CD14-positive monocyte (primary cell): ENCODE measurements around the gene OPRM1. TPM values are rescaled to one million over a fixed set of nuclear protein-coding genes. Genes with fewer than 3 reads are reported as not detected.

ENCODE experiments used
- DNase-seq, 3 donors: peaks; one replicate each; pipeline ENCODE4 v3.0.0-alpha.2; 2011 to 2022
- H2AFZ ChIP-seq: 2 replicates; pipeline ENCODE4 v1.6.0; 2012; ENCODE audit warnings: mild to moderate bottlenecking, low read depth, low read length, inconsistent platforms; ENCODE audit not compliant: insufficient read depth, poor library complexity, severe bottlenecking
- H3K27ac ChIP-seq, 2 donors: 1 replicate in 1 of 2; 2 replicates in 1 of 2; pipeline ENCODE4 v1.5.1; 2012 to 2013; ENCODE audit warnings: low read length in 2 of 2, control low read depth in 1 of 2, inconsistent platforms in 1 of 2, low read depth in 1 of 2, mild to moderate bottlenecking in 1 of 2
- H3K27me3 ChIP-seq, 2 donors: one replicate each; pipeline versions ENCODE4 v1.6.0 to v1.6.1; 2011 to 2013; ENCODE audit warnings: low read length in 2 of 2; ENCODE audit not compliant: control insufficient read depth in 2 of 2, insufficient read depth in 2 of 2
- H3K36me3 ChIP-seq, 2 donors: replicated peaks in 1 of 2; 1 replicate in 1 of 2; 2 replicates in 1 of 2; pipeline versions ENCODE4 v1.5.1 to v1.6.1; 2012 to 2013; ENCODE audit warnings: low read length in 2 of 2, control low read depth in 1 of 2, inconsistent platforms in 1 of 2, mild to moderate bottlenecking in 1 of 2; ENCODE audit not compliant: insufficient read depth in 2 of 2, control insufficient read depth in 1 of 2
- H3K4me1 ChIP-seq, 2 donors: 1 replicate in 1 of 2; 2 replicates in 1 of 2; pipeline versions ENCODE4 v1.5.1 to v1.6.1; 2012 to 2013; ENCODE audit warnings: low read length in 2 of 2, control low read depth in 1 of 2, inconsistent platforms in 1 of 2, mild to moderate bottlenecking in 1 of 2, moderate library complexity in 1 of 2; ENCODE audit not compliant: insufficient read depth in 2 of 2, control insufficient read depth in 1 of 2
- H3K4me2 ChIP-seq: replicated peaks from 2 replicates; pipeline ENCODE3; 2012; ENCODE audit warnings: low read length, moderate library complexity, mild to moderate bottlenecking; ENCODE audit not compliant: poor library complexity, severe bottlenecking; ENCODE audit errors: extremely low read depth
- H3K4me3 ChIP-seq, 3 experiments: fragments of 200-600 bp in 1 of 3; sonication (generic) in 1 of 3; replicated peaks in 1 of 3; 1 replicate in 2 of 3; 2 replicates in 1 of 3; pipeline ENCODE4 v1.5.1; 2011 to 2013; ENCODE audit warnings: low read length in 3 of 3, mild to moderate bottlenecking in 3 of 3, control low read depth in 2 of 3, low read depth in 2 of 3, inconsistent platforms in 1 of 3, moderate library complexity in 1 of 3
- H3K79me2 ChIP-seq: 2 replicates; pipeline ENCODE4 v1.6.0; 2012; ENCODE audit warnings: mild to moderate bottlenecking, control low read depth, inconsistent platforms, low read length, moderate library complexity; ENCODE audit not compliant: insufficient read depth
- H3K9ac ChIP-seq: 2 replicates; pipeline ENCODE4 v1.6.0; 2017; ENCODE audit warnings: low read length, mild to moderate bottlenecking; ENCODE audit not compliant: insufficient read depth, poor library complexity, severe bottlenecking
- H3K9me3 ChIP-seq, 2 donors: replicated peaks in 1 of 2; 1 replicate in 1 of 2; 2 replicates in 1 of 2; pipeline versions ENCODE4 v1.5.1 to v1.6.1; 2012 to 2013; ENCODE audit warnings: low read length in 2 of 2, control low read depth in 1 of 2; ENCODE audit not compliant: control insufficient read depth in 1 of 2, insufficient read depth in 1 of 2
- H4K20me1 ChIP-seq: 2 replicates; pipeline ENCODE4 v1.6.0; 2012; ENCODE audit warnings: mild to moderate bottlenecking, low read length, control low read depth, moderate library complexity; ENCODE audit not compliant: insufficient read depth
- H3K27ac Mint-ChIP-seq, 7 donors: one replicate each; pipeline ENCODE4 v1.8.0; 2020; ENCODE audit warnings: mild to moderate bottlenecking in 7 of 7, mixed read lengths in 7 of 7, moderate library complexity in 6 of 7, inconsistent platforms in 2 of 7
- H3K27me3 Mint-ChIP-seq, 3 donors: one replicate each; pipeline ENCODE4 v1.8.0; 2021 to 2022; ENCODE audit warnings: low read depth in 3 of 3, mild to moderate bottlenecking in 3 of 3, mixed read lengths in 3 of 3, moderate library complexity in 3 of 3, inconsistent platforms in 1 of 3
- H3K36me3 Mint-ChIP-seq, 2 donors: one replicate each; pipeline ENCODE4 v1.8.0; 2020; ENCODE audit warnings: mixed read lengths in 2 of 2, inconsistent platforms in 1 of 2, mild to moderate bottlenecking in 1 of 2
- H3K4me1 Mint-ChIP-seq: one replicate; pipeline ENCODE4 v1.8.0; 2020; ENCODE audit warnings: mild to moderate bottlenecking, mixed read lengths
- H3K4me3 Mint-ChIP-seq, 2 donors: one replicate each; pipeline ENCODE4 v1.8.0; 2020; ENCODE audit warnings: mild to moderate bottlenecking in 2 of 2, mixed read lengths in 2 of 2, moderate library complexity in 1 of 2
- H3K9me3 Mint-ChIP-seq, 7 donors: one replicate each; pipeline ENCODE4 v1.8.0; 2020 to 2022; ENCODE audit warnings: mixed read lengths in 7 of 7, mild to moderate bottlenecking in 6 of 7, moderate library complexity in 6 of 7, inconsistent platforms in 2 of 7
- WGBS: methylation state at CpG from one replicate; pipeline ENCODE4 v1.1.5; 2013; ENCODE audit warnings: missing lambda C conversion rate; ENCODE audit not compliant: insufficient coverage; 5-methylcytosine and 5-hydroxymethylcytosine counted together
- intact Hi-C, 2 donors: fragments of 100-400 bp; cut with micrococcal nuclease; formaldehyde crosslinking; loops; one replicate each; pipeline versions ENCODE4 v1.15.0 to v1.15.1; 2023
- polyA plus RNA-seq, 3 donors: library from polyadenylated mRNA; depleted of rRNA in 1 of 3; unstranded in 2 of 3; stranded (reverse) in 1 of 3; fragments of 300-500 nt in 2 of 3; fragments of >200 nt in 1 of 3; fragmentation: Illumina TruSeq in 2 of 3; gene quantifications; 1 replicate in 2 of 3; 2 replicates in 1 of 3; pipeline ENCODE4 v1.2.3, GENCODE V29; 2012 to 2021
- TF ChIP-seq, protein P1 (sequence below): fragments of 200-600 bp; IDR thresholded peaks from one replicate; pipeline ENCODE4 v1.8.0; 2022; ENCODE audit warnings: antibody characterized with exemption, mild to moderate bottlenecking

The OPRM1 gene
- polyA plus RNA-seq, 3 donors, result not detected

GRCh38 chr6:154166140-154166539 is 127.1 kb downstream of the OPRM1 start:
- Mint-ChIP-seq H3K4me1 (peaks cover 61% of the 10 kb centered on the region), H3K27ac (peak overlapping the region; percentile 17 to 89 (median 79)), H3K4me3 (peak overlapping the region in 1 of 2 donors; percentile 7), H3K27me3 (no peaks in the 10 kb centered on the region), H3K36me3 (peaks cover 29 to 41% of the 10 kb centered on the region in 2 donors), H3K9me3 (peaks cover 0 to 3% (median 0%) of the 10 kb centered on the region in 7 donors)
- H2AFZ ChIP-seq, result no peak overlapping the region
- 55% methylated on average over 9 of the region's 9 CpGs for WGBS
- H3K4me3 ChIP-seq, result peak overlapping the region in 1 of 3 experiments; percentile 8
- intact Hi-C loops, result no loop called here
- no peaks in the 10 kb centered on the region for H3K27me3 ChIP-seq
- peak; percentile 15 to 30 (median 26) for DNase-seq
- H3K4me2 ChIP-seq, result no peak overlapping the region
- peaks cover 5 to 16% of the 10 kb centered on the region in 2 donors for H3K36me3 ChIP-seq
- peaks cover 30% of the 10 kb centered on the region for H3K79me2 ChIP-seq
- no peaks in the 10 kb centered on the region for H3K9me3 ChIP-seq
- no peak overlapping the region for H3K9ac ChIP-seq
- peak overlapping the region; percentile 31 to 73 for H3K27ac ChIP-seq
- peaks cover 56% of the 10 kb centered on the region for H4K20me1 ChIP-seq
- TF ChIP-seq, protein P1, sequence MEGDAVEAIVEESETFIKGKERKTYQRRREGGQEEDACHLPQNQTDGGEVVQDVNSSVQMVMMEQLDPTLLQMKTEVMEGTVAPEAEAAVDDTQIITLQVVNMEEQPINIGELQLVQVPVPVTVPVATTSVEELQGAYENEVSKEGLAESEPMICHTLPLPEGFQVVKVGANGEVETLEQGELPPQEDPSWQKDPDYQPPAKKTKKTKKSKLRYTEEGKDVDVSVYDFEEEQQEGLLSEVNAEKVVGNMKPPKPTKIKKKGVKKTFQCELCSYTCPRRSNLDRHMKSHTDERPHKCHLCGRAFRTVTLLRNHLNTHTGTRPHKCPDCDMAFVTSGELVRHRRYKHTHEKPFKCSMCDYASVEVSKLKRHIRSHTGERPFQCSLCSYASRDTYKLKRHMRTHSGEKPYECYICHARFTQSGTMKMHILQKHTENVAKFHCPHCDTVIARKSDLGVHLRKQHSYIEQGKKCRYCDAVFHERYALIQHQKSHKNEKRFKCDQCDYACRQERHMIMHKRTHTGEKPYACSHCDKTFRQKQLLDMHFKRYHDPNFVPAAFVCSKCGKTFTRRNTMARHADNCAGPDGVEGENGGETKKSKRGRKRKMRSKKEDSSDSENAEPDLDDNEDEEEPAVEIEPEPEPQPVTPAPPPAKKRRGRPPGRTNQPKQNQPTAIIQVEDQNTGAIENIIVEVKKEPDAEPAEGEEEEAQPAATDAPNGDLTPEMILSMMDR, result no peak
- peaks cover 80 to 82% of the 10 kb centered on the region in 2 donors for H3K4me1 ChIP-seq

- Histone ChIP-seq H3K36me3 (peaks cover 8 to 25% of the 10 kb centered on the region in 2 donors), H3K4me1 (peaks cover 71 to 73% of the 10 kb centered on the region in 2 donors), H3K27me3 (no peaks in the 10 kb centered on the region), H3K4me2 (peak overlapping the region; percentile 7), H3K79me2 (peaks cover 31% of the 10 kb centered on the region), H3K4me3 (no peak overlapping the region), H3K27ac (peak overlapping the region in 1 of 2 donors; percentile 58), H2AFZ (no peak overlapping the region), H3K9me3 (no peaks in the 10 kb centered on the region), H4K20me1 (peaks cover 56% of the 10 kb centered on the region), H3K9ac (no peak overlapping the region)
- TF ChIP-seq, protein P1, result no peak
- H3K27ac Mint-ChIP-seq, result peak overlapping the region in 4 of 7 donors; percentile 14 to 75 (median 58)
- H3K4me3 Mint-ChIP-seq, result no peak overlapping the region
- no peaks in the 10 kb centered on the region for H3K27me3 Mint-ChIP-seq
- peak in 1 of 3 donors; percentile 17 for DNase-seq
- WGBS, result 0% methylated on average over 1 of the region's 2 CpGs
- peaks cover 31 to 42% of the 10 kb centered on the region in 2 donors for H3K36me3 Mint-ChIP-seq
- H3K4me1 Mint-ChIP-seq, result peaks cover 61% of the 10 kb centered on the region
- intact Hi-C loops, result no loop called here
- H3K9me3 Mint-ChIP-seq, result peaks cover 0 to 3% (median 0%) of the 10 kb centered on the region in 7 donors
Observed at GRCh38 chr6:154167126-154167525, 128.1 kb downstream of the OPRM1 start.
